HCEC 1CT (cell line): ENCODE measurements around the gene SDHAF2.
"Not testable (repeated sequence)": the region's sequence is repeated elsewhere in the genome, so short reads cannot be mapped to it uniquely, and the experiment has no call there.

Experiments
- DNase-seq: peaks from one replicate; pipeline ENCODE4 v3.0.0-alpha.2; 2017

The SDHAF2 gene

DNA sequence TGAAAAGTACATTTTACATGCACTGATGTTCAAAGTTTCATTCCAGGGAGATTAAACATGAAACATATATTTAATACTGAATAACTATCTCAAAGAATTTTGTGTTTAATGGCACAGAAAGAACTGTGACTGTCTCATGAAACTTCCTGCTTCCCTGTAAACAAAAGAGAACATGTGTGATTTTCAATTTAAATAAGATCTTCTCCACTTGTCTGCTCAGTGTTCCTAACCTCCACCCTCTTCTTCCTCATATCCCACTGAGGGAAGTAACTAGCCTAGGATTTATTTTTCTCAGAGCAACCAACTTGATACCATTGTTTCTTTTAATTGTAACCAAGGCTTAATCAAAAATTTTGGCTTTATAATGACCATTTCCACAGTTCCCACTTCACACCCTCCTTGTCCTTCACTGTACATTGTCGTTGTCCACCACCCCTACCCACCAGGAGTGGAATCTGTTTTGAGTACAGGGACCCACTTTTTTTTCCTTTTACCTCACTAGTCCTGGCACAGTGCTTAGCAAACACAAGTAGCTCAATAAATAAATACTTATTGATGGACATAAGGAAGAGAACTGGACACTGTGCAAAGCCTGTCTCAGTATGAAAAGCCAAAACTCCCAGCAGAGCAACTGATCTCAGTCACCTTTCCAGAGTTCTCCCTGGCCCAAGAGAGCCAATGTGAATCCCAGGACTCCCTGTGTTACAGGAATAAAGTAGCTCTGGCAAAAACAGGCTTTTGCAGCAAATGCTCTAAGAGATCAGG is 4.4 kb upstream of the SDHAF2 start:
- no peak for DNase-seq

DNA sequence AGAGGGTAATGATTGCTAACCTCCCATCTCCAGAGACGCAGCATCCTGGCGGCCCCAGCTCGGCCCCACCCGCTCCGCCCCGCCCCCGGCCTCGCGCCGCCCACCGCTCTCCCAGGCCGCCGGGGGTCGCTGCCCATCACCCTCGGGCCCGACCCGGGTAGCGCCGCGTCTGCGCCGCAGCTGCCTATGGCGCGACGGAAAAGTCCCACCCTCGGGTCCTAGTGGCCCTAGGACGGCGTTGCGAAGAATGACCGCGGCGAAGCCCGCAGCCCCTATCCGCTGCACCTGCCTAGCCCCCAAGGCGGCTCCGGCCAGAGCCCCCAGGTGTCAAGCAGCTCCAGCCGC is 606 bp upstream of the SDHAF2 start:
- peak; percentile 53 for DNase-seq

DNA sequence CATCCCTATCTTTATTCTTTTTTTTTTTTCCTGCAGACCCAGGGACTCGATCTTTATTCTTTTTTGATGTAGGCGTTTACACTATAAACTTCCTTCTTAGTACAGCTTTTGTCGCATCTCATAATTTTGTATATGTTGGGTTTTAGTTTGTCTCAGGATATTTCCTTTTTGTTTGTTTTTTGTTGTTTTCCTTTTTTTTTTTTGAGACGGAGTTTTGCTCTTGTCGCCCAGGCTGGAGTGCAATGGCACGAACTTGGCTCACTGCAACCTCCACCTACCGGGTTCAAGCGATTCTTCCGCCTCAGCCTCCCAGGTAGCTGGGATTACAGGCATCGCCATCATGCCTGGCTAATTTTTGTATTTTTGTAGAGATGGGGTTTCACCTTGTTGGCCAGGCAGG is 915 bp downstream of the SDHAF2 start:
- DNase-seq, result not testable (repeated sequence)

DNA sequence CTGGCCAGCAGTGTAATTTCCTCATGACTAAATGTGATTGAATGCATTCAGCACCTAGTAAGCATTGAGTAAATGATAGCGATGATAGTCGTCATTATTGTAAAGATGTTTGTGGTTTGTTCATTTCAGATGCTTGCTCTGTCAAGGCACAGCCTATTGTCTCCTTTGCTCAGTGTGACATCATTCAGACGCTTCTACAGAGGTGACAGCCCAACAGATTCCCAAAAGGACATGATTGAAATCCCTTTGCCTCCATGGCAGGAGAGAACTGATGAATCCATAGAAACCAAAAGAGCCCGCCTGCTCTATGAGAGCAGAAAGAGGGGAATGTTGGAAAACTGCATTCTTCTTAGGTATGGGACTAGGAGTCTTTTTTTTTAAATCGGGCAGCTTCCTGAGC is 7.6 kb downstream of the SDHAF2 start:
- no peak for DNase-seq

DNA sequence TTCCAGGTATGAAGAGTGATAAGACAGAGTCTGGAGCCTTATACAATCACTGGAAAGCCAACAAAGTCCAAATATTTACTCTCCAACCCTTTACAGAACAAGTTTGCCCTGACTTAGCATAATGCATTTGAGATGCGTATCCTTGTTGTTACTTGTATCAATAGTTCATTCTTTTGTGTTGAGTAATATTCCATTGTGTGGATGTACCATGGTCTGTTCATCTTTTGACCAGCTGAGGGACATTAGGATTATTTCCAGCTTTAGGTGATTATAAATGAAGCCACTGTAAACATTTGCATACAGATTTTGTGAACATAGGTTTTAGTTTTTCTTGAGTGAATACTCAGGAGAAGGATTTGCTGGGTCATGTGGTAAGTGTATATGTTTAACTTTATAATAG is 9.7 kb downstream of the SDHAF2 start:
- no peak for DNase-seq

DNA sequence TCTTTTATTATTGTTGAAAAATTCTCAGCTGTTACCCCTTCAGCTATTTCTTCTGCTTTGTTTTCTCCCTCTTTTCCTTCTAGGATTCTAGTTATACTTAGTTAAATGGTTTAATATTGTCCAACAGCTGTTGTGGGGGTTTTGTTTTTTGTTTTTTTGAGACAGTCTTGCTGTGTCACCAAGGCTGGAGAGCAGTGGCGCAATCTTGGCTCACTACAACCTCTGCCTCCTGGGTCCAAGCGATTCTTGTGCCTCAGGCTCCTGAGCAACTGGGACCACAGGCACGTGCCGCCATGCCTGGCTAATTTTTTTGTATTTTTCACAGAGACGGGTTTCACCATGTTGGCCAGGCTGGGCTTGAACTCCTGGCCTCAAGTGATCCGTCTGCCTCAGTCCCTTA is 12.7 kb downstream of the SDHAF2 start:
- no peak for DNase-seq

DNA sequence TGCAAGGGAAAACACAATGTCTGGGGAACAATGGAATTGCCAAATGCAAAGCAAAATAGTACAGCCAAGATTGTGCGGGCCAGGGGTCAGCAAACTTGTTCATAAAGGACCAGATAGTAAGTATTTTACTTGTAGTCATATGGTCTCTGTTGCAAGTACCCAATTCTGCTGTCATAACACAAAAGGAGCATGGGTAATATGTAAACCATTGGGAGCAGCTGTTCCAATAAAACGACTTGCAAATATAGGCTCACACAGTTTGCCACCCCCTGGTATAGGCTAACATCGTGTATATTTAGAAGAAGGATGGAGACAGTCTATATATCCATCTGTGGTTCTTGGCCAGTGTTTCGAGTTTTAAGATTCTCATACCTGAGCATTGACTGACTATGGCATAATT is 15.6 kb downstream of the SDHAF2 start:
- no peak for DNase-seq

DNA sequence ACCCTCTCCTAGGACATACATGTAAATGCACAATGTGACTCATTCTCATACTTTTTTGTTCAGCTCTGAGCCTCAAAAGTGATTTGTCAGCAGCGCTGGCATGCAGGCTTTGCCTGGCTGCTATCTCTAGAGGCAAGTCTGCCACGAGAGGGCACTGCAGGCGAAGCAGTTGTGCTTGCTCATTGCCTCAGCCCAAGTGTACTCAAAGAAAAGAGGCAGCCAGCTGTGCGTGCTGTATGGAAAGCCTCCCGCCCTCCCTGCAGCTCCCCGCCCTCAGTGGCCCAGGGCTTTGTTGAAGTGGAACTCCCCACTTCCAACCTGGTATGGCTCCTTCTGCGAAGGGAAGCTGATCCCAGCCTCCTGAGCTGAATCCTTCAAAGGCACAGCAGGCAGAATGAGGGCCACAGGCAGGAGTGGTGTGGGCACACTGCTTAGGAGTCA is 16.3 kb downstream of the SDHAF2 start:
- DNase-seq, result peak; percentile 92

DNA sequence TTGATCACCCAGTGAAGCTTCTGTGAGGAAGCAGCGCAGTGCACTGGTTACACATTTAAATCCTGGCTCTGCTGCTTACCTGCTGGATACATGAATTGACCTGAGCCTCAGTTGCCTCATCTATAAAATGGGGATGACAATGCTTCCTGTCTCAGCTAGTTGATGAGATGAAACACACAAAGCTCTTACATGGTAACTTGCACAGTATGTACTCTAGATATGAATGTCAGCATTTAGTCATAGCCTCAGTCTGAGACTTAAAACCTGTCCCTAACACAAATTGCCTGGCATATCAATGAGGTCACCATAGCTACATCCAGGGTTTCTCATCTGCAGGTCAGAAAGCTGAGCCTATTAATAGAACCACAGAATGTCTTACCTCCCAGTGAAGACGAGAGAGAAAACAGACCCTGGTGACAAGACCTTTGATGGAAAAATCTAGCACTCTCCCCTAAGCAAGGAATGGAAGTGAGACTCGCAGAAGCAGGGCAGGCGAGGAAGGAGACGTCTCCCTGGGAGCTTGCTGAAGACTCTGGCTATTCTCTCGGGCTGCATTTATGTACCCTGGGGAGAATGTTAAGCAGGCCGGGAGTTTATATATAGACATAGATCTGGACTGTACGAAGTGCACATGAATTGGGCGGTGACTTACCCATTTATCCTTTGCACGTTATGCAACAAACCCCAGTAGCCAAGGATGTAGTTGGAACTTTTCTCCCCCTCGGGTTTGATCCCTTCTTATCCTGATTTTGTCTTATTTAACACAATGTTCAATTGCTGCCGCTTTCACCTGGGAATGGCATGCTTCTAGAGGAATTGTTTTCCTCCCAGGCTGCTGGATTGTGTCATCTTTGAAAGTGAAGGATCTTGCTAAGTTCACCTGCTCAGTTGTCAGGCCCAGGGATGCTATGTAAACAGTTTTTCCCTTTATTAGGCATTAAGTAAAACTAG is 18.0 kb downstream of the SDHAF2 start:
- DNase-seq, result peak; percentile 3

DNA sequence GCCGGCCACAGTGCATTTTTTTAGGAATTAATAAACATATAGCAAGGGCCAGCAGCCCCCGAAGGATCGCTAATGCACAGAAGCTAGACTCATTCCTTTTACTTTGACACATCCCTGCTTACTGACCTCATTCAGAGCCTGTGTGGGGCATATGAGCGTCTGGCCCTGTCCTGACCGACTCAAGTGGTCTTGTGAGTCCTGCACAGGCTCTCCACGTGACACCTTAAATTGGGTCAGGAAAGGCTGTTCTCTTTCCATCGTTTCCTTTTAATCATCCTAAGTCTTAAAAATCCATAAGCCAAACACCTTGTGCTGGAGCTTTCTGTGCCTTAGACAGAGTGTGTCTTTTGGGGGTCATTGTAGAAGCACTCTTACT is 18.6 kb downstream of the SDHAF2 start:
- no peak for DNase-seq

DNA sequence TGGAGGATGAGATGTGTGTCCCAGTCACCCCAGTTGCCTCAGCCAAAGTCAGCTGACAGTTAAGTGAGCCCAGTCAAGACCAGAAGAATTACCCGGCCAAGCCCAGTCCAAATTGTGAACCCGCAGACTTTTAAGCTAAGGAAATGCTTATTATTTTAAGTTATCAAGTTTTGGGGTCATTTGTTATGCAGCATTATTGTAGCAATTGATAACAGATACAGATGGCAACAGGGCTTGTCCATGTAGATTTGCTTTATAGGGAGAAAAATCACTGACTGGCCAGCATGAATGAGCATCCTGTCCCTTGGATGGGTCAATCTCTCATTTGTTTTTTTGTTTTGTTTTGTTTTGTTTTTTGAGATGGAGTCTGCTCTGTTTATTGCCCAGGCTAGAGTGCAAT is 22.9 kb downstream of the SDHAF2 start:
- no peak for DNase-seq

DNA sequence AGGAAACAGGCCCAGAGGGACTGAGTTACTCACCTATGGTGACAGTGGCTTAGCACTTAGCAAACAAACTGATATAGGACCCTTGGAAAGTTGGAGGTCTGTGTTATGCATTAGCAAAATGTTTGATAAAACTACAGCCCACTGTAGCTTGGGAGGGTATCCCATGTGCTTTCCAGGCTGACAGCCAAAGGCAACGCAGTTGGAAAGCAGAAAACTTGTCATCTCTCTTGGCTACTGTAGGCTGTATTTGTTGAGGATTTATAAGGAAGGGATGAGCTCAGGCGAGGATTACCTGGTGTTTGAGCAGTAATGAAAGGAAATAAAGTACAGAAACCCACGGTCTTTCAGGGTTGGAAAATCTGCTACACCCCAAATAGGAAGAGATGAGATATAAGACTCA is 23.8 kb downstream of the SDHAF2 start:
- no peak for DNase-seq

DNA sequence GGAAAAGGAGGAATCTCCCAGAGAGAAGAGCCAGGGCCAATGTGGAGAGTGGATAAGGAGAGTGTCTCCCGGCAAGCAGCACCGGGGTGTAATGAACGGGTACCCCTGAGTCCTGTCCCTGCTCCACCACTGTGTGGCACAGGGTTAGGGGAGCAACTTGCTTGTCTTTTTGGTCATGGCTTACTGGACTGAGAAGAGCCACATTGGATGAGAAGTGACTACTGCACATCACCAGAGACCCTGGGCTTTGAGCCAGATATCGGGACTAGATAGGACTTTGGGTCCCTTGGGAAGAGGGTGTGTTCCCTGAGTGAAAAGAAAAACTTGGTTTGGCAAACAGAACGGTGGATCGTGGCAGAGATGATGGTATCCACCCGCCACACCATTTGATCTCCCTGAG is 24.6 kb downstream of the SDHAF2 start:
- no peak for DNase-seq

DNA sequence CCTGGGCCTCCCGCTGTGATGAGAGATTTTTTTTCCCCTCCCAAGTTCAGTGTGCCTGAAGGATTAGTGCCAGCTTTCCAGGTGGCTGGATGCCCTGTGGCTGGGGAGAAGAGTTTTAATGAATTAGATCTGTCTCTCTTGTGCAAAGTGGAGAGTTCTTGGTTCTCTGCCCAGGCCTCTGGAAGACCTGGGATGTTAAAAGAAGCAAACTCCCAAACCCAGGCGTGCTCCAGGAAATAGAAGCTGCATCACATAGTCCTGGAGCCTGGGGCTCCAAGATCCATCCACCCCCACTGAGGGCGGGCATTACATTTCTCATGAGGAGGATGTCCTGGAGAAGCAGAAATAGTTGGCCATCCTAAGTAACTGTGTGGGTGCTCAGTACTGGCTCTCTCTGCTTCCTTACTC is 30.6 kb downstream of the SDHAF2 start:
- no peak for DNase-seq

DNA sequence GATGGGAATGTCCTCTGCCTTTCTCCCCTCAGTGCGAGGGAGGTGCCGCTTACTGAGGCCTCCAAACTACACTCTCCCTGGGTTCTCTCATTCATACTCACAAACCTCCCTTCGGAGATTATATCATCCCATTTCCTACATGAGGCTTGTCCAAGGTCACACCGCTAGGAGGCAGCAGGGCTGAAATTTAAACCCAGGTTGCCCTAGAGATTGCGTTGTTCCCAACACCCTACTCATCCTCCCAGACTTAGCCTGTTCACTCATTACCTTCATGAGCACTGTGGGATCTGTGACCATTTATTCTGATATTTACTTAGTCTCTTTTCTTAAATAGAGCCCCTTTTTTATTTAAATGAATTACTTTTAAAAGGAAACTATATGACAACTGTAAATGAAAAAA is 31.1 kb downstream of the SDHAF2 start:
- no peak for DNase-seq

DNA sequence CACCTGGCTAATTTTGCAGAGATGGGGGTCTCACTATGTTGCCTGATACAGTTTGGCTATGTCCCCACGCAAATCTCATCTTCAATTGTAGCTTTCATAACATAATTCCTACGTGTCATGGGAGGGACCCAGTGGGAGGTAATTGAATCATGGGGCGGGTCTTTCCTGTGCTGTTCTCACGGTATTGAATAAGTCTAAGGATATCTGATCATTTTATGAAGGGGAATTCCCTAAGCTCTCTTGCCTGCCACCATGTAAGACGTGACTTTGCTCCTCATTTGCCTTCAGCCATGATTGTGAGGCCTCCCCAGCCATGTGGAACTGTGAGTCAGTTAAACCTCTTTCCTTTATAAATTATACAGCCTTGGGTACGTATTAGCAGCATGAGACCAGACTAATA is 37.7 kb downstream of the SDHAF2 start:
- DNase-seq, result not testable (repeated sequence)

DNA sequence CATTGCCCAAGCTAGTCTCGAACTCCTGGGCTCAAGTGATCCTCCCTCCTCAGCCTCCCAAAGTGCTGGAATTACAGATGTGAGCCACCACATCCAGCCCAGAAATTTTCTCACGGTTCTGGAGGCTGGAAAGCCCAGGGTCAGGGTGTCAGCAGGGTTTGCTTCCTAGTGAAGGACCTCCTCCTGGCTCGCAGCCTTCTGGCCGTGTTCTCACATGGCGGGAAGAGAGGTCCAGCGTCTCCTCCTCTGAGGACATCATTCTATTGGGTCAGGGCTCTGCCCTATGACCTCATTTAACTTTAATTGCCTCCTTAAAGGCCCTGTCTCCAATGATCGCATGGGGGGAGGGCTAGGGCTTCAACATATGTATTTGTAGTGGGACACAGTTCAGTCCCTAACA is 38.1 kb downstream of the SDHAF2 start:
- no peak for DNase-seq

DNA sequence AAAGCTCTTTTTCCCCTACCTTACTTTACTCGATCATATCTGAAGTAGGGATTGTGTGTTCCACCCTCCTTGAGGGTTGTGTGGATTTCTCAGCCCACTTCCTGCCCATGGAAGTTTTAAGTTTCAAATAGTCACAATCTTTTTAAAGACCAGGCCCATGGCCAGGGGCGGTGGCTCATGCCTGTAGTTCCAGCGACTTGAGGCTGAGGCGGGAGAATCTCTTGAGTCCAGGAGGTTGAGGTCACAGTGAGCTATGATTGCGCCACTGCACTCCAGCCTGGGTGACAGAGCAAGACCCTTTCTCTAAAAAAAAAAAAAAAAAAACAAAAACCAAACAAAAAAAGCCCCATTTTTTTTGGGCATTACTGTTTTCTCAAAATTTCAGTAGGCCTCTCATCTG is 42.4 kb downstream of the SDHAF2 start:
- no peak for DNase-seq

DNA sequence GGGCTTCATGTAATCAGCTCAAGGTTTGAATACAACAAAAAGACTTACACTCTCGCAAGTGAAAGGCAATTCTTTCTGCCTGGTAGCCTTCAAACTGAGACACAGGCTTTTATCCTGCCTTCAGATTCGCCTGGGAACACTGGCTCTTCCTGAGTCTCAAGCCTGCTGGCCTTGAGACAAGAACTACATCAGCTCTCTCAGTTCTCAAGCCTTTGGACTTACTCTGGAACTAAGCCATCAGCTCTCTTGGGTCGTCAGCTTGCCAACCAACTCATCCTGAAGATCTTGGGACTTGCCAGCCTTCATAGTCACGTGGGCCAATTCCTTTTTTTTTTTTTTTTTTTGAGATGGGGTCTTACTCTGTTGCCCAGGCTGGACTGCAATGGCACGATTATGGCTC is 42.9 kb downstream of the SDHAF2 start:
- DNase-seq, result no peak

DNA sequence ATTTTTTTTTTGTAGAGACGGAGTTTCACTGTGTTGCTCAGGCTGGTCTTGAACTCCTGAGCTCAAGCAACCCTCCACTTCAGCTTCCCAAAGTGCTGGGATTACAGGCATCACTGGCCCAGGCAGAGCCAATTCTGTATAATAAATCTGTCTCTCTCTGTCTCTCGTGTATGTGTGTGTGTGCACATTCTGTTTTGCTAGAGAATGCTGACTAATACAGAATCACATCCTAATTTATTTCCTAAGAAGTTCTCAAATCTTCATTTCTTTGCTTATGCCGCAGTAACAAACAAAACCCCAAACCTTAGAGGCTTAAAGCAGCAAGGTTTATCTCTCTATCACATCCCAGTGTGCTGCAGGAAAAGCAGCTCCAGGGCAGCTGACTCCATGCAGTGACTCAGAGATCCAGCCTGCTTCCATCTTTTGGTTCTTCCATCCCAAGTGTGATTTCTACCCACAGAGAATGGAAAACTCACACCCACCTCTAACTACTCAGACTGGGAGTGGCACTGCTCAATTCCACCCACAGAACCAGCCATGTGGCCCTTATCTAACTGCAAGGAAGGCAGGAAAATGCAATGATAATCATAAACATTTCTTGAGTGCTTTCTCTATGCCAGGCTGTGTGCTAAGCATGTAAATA is 43.6 kb downstream of the SDHAF2 start:
- no peak for DNase-seq

DNA sequence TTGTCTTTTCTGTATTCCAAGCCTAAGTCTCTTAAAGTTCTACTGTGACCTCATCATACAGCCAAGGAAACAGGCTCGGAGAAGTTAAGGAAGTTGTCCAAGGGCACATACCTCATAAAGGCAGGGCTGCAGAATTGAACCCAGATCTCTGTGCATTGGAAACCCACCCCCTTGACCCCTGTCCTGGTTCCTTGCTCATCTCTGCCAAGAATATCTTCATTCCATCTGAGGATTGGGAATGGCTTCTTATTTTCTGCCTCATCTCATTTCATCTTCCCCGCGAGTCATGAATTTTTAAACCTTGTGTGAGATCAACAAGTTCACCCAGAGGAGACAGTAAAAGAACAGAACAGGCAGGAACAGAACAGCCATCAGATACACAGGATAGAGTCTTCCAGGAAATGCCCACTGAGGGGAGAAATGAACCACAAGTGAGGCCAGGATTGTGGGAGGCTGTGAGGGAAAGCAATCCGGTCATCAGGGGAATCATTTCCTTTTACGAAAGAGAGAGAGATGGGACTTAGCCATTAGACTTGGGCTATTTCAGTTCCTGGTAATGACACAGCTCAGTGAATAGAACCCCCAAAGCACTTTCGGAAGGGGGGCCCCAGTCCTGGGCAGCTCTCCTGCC is 44.2 kb downstream of the SDHAF2 start:
- no peak for DNase-seq

DNA sequence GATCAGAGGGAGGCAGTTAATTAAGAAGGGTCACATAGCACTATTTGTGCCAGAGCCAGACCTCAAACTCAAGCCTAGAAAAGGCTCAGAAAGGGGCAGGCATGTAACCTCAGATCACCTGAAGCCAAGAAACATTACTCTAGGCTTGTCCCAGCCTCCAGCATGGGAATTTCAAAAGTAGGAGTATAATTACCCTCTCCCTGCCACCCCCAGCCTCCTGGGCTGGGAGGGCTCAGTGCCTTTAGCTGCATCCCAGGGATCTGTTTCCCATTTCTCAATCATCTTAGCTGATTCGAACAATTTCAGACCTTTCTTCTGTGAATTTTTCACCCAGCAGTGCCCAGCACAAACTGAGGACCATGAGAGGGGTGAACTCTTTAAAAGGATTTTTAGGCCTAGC is 45.5 kb downstream of the SDHAF2 start:
- DNase-seq, result no peak

DNA sequence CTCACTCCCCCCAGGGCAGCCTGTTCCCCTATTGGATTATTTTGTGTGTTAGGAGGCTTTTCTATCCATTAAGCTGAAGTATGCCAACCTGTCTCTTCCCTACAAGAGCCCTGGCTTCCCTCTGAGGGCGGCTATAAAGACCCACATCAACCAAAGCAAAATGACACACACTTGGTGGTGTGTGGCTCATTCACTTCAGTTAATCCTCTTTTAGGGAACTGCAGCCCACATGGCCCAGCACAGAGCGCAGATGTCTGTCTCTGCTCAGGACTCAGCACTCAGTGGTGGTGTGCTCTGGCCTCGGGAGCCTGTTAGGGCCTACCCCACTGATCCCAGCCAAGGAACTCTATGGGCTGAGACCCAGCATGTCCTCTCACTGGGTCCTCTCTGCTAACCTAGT is 46.4 kb downstream of the SDHAF2 start:
- DNase-seq, result no peak
